GM19239 (cell line): ENCODE measurements around the gene MAD1L1.
A peak's percentile ranks its signal among the peaks of the same experiment; 100 is the strongest.
"Not testable (repeated sequence)": the region's sequence is repeated elsewhere in the genome, so short reads cannot be mapped to it uniquely, and the experiment has no call there.

Source experiments
- DNase-seq: peaks from one replicate; pipeline ENCODE4 v3.0.0; 2011; ENCODE audit warnings: low spot score; ENCODE audit not compliant: insufficient read length
- FAIRE-seq: peaks from 2 replicates; lab custom pipeline; 2011; peaks lifted over from hg19 to GRCh38; lab: Jason Lieb, UNC

The MAD1L1 gene

DNA sequence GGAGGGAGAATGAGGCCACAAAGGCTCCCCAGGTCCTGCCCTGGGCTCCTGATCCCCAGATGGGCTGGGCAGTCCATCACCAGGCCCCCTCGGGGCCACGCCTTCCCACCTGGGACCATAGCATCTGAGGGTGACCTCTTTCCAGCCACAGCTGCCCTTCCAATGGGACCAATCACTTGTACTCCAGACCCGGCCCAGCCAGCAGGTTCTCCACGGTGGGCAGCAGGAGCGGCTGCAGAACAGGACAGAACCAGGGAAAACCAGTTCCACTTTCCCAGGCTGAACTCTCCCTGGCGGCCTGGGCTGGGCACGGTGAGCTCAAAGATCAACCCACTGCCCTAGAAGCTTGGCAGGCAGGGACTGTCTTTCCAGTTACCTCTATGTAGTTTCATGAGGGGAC, 257.6 kb downstream of the MAD1L1 start:
- FAIRE-seq (no peak), DNase-seq (no peak)

DNA sequence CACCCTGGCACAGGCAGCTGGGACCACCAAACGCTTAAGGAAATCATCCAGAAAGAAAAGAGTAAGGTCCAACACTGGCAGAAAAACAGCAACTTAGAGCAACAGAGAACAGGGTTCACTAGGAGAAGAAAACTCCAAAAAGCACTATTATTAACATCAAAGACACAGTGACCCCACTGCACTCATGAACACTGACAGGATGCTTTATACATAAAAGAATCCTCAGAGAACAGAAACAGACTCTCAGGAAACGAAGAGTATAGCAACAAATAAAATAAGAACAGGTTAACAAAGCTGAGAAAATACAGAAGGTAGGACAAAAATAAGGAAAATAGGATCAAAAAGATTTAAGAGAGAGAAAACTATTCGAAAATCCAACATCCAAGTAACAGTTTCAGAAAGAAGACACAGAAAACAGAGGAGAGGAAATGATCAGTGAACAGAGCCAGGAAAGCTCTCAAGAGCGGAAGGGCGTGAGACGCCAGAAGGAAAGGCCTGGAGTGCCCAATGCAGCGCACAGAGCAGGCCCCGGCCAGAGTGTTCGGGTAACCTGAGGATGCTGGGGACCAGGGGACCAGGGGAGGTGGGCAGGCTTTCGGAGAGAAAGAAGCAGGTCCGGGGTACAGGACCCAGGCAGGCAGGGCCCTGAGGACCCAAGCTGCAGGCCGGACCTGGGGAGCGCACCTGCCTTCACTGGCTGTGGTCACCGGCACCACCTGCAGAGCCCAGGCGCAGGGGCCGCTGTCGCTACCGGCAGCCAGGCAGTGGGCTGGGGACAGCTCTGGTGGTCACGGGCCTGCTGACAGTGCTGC, 258.2 kb downstream of the MAD1L1 start:
- DNase-seq = no peak
- no peak for FAIRE-seq

DNA sequence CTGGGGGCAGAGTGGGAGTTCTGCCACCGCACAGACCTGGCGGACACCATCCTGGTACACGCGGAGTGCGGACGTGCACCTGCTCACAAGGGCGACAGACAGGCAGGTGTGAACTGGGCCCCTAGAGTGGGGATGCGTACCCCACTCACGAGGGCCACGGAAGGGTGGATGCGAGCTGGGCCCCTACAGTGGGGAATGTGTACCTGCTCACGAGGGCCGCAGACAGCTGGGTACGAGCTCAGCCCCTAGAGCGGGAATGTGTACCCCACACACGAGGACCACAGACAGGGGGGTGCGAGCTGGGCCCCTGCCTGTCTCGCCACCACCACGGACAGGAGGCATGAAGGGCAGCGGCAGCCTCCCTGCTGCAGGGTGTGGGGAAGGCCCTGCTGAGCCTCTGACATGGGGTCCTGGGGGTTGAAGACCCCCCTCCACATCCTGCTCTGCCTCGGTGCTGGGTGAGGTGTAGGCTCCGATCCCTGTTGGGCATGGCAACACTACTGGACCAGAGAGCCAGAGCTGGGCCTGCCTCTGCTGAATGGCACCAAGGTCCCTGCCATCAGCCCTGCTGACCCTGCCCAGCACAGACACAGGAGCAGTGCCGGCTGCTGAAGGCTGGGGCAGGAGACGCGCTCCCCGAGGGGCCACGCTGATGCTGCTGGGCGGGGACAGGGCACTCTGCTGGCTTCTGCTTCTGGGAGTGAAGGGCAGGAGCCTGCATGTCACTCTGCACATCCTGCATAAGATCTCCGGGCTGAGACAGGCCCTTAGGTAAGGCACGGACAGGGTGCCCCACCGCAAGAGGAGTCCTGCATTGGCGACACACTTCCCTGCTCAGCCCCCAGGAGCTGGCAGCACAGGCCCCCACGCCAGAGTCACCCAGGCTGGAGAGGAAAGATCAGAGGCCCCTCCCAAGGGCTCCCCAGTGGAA, 259.2 kb downstream of the MAD1L1 start:
- DNase-seq (no peak), FAIRE-seq (no peak)

GRCh38 chr7:1972744-1973143, 260.0 kb downstream of the MAD1L1 start:
- DNase-seq = no peak
- no peak for FAIRE-seq

- FAIRE-seq = no peak
- no peak for DNase-seq
These were observed 260.6 kb downstream of the MAD1L1 start for GRCh38 chr7:1971946-1972654.

DNA sequence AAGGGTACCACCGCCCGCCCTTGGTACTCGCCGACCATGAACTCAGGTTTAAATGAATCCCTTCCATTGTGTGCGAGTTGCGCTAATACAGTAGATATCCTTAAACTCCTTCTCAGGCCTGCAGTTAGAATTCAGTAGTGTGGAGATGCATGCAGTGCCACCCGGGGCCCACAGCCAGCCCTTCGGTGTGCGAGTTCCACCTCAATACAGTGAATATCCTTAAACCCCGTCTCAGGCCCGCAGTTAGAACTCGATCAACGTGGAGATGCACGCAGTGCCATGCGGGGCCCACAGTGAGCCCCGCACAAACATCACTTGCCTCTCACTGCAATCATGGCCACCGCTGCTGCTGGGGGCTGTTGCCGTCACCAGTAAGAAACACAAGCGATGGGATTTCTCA, 261.9 kb downstream of the MAD1L1 start:
- no peak for FAIRE-seq
- DNase-seq = no peak

GRCh38 chr7:1970285-1970660, 262.5 kb downstream of the MAD1L1 start:
- FAIRE-seq, DNase-seq: not testable (repeated sequence)

DNA sequence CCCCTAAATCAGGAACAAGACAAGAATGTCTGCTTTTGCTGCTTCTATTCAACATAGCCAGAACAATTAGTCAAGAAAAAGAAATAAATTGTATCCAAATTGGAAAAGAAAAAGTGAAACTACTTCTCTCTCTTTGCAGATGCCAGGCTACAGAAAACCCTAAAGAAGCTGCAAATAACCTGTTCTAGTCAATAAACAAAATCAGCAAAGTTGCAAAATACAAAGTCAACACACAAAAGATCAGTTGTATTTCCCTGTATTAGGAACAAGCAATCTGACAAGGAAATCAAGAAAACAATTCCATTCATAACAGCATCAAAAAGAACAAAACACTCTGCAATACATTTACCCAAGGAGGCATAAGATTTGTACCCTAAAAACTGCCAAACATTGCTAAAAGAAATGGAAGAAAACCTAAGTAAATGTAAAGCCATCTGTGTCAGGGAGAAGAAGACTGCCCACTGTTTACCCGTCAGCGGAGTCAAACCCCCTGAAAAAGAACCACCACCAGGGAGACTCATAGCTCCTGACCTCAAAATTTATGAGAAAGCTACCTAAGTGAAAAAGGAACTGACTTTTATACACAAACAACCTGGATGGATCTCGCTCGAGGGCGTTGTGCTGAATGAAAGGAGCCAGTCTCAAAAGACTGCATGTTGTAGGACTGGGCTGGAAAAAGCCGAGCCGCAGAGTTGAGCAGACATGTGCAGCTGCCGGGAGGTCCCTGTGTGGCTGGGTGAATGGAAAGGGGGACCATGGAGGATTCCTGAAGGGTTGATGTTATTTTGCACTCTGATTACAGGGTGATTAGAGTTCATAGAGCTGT, 263.1 kb downstream of the MAD1L1 start:
- no peak for FAIRE-seq

GRCh38 chr7:1968397-1969111, 264.2 kb downstream of the MAD1L1 start:
- FAIRE-seq (no peak), DNase-seq (no peak)

More for the DNA sequence above, 263.1 kb downstream of the MAD1L1 start:
- no peak for DNase-seq

DNA sequence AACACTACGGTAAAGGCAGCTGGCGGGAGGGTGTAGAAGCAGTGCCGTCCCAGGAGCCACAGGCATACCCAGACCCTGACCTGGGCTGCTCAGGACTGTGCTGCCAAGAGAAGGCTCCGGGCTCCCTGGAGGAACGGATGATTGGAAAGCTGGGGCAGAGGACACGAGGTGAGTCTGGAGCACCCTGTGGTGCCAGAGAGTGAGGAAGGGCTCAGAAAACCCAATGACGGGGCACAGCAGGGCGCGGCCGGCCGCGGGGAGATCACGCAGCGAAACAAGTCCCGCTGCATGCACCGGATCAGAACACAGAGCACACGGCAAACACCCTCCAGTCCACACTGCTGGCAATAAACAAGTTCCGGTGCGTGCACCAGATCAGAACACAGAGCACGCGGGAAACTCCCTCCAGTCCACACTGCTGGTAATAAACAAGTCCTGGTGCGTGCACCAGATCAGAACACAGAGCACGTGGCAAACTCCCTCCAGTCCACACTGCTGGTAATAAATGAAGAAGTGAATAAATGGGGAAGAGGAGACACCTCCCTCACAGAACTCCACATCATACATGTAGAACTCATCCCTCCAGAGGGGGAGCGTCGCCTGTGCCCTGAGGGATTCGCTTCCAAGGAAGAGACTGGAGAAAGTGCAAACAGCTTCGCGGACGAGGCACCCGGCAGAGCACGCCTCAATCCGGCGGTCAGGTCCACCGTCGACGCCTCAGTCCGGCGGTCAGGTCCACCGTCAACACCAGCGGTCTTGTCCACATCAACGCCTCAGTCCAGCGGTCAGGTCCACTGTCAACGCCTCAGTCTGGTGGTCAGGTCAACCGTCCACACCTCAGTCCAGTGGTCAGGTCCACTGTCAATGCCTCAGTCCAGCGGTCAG, 265.0 kb downstream of the MAD1L1 start:
- FAIRE-seq = no peak
- DNase-seq = no peak

DNA sequence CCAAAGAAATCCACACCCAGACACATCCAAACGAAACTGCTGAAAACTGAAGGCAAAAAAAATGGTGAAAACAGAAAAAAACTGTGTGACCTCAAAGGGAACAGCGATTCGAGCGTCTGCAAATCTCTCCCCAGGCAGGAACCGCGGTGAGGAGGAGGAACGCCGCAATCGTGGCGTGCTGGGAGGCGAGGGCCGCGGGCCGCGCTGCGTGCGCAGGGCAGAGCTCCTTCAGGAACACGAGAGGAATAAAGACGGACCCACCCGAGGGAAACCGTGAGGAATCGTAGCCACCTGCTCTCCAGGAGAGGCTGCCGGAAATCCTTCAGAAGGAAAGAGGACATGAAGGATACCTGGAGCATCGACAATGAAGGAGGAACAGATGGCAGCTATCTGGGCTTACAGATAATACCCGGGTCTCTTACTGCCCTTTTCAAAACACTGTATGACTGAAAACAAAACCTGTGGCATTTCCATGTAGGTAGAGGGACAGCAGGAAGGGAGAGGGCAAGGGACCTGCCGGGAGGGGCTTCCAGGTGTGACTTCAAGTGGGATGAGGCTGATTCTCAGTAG, 266.0 kb downstream of the MAD1L1 start:
- FAIRE-seq (no peak), DNase-seq (no peak)

DNA sequence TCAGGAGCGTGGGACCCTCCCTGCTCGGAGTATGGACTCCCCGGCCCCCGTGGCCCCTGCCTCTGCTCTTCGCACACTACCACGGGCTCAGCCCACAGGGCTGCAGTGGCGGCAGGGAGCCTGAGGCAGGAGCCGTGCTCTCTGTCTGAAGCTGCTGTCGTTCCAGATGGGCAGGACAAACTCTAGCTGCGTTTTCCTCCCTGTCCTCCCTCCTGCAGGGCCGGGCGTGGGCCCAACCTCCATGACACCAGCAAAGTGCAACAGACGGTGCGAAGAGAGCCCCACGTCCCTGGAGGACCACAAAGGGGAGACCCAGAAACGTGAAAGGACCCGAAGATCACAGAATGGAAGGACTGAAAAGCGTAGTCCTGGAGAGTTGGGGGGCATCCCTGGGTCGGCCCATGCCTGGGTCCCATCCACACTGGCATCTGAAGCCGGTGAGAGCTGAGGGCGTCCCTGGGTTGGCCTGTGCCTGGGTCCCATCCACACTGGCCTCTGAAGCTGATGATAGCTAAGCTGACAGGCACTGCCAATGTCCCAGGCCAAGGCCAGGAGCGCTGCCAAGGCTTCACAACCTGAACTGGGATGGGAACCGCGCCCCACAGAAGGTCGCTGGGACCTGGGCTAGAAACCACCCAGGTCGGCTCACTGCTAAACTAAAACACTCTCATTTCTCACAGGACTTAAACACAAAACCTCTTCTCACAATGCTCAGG, 267.0 kb downstream of the MAD1L1 start:
- DNase-seq (no peak), FAIRE-seq (no peak)

DNA sequence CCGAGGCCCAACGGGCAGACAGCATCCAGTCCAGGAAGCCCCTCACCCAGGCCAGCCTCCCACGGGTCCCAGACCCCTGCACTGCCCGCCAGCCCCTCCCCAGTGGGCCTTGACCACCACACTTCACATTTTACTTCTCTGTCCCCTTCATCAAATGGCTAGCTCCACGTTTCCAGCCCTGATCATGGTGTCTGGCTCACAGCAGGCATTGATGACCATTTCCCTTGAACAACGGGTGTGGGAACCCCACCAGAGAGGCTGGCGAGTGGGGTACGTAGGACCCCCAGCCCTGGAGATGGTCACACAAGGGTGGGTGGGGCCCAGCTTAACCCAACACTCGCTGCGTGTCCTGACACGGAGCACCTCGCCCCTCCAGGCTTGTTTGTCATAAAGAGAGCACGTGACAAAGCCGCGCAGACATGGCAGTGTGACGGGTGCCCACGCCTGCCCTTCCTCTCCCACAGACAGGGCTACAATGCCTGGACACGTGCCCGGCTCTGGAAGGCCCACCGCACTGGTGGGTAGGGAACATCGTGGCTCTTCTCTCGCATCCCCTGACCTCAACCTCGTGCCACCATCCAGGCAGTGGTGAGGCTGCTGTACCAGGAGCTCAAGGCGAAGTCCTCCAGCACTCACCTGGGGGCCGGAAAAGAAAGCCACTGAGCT, 267.7 kb downstream of the MAD1L1 start:
- no peak for DNase-seq
- FAIRE-seq = no peak

DNA sequence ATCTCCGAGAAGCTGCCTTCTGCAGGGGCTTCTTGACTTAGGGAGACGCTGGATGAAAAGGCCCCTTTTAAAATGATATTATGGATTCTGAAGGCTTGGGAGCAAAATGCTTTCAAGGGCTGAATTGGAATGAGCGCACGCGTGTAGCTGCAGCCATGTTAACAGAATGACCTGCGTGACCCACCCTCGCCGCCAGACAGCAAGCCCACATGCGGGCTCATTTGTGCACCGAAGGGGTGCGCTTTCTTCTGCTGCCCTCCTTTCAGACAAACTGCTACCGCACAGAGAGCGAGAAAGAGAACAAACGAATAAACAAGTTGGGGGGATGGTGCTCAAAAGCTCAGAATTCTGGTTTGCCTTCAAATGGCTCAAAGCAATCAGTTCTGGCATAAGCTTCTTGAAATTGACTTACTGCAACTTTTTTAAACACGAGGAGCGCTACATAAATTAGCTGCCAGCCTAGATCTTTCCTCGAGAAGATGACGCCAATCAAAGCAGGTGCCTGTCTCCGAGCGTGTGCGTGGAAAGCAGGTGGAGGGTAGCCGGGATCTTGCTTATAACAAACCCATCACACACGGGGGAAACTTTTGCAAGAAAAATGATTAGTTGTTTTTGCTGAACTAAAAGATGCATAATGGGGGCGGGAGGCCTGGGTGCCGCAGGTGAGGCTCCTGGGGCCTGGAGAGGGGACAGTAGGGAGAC, 268.4 kb downstream of the MAD1L1 start:
- FAIRE-seq (no peak), DNase-seq (no peak)

DNA sequence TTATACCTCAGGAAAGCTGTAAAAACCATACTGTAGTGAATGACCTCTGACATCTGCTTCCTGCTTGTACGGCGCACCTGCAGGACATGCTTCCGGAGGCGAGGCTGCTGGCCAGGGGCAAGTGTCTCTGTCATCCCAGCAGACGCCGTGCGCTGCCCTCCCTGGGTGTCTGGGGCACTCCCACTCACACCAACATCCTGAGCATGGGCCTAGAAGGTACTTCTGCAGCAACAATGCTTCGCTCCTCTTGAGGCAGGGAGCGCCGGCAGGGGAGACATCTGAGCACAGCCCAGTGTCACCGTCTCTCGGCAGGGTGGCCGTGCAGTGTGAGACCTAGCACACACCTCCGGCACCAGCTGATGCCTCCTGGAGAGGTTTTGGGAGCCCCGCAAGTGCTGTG, 269.2 kb downstream of the MAD1L1 start:
- FAIRE-seq (no peak), DNase-seq (no peak)

GRCh38 chr7:1961701-1962276, 271.0 kb downstream of the MAD1L1 start:
- no peak for DNase-seq
- FAIRE-seq = peak; percentile 67
